Liver (tissue), 3 donors: ENCODE data around the gene HPCAL1.

Source experiments
- HNF4A ChIP-seq, 2 donors: conservative IDR thresholded peaks; 2 replicates each; pipeline ENCODE4 v1.6.1; 2016; ENCODE audit warnings: antibody characterized with exemption in 2 of 2, mild to moderate bottlenecking in 2 of 2
- JUND ChIP-seq, 2 donors: IDR thresholded peaks; 2 replicates each; pipeline ENCODE4 v1.6.1; 2016; ENCODE audit warnings: antibody characterized with exemption in 2 of 2
- SP1 ChIP-seq: IDR thresholded peaks from 2 replicates; pipeline ENCODE4 v1.6.1; 2018; ENCODE audit warnings: antibody characterized with exemption, mild to moderate bottlenecking
- TF ChIP-seq, protein P1 (sequence below): fragments of 150-350 bp; IDR thresholded peaks from 2 replicates; pipeline ENCODE4 v1.5.1; 2017; ENCODE audit warnings: improper control_type of control experiment, low read depth, low read length; ENCODE audit not compliant: missing input control
- donor health status: healthy.
- donor health status: healthy.

DNA sequence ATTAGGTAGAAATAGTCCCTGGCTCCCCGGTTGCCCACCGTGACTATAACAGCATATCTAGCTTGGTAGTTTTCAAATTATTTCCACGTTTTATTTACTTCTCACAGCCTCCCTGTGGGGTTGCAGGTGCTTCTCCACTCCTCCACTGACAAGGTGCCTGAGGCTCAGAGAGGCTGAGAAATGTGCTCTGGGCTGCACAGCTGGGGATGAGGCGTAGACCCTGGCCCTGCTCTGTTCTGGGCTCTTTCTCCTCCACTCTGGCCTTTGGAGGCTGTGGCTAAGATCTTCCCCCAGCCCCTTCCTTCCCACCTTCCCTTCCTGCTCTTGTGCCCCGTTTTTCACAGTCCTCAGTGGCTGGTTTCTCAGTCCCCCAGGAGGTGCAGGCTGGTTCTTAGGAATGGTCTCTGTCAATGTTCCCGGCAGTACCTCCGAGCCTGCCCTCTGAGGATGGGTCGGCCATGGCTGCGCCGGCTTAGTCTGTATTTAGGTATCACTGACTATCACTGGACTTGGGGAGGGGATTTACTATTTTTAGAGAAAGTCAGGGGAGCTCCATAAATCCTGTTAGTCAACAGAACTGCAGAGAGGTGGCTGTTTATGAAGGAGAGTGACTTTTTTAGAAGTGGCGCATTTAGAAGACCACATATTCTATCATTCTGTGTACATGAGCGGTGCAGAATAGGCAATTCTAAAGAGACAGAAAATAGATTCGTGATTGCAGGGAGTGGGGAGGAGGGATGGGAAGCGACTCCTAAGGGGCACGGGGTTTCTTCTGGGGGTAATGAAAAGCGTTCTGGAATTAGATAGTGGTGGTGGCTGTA is 35.0 kb downstream of the HPCAL1 start:
- TF ChIP-seq SP1 (no peak), JUND (IDR thresholded peaks at IDR 0.05) (no peak), HNF4A (conservative IDR thresholded peaks at IDR 0.05) (no peak)
- TF ChIP-seq, protein P1, sequence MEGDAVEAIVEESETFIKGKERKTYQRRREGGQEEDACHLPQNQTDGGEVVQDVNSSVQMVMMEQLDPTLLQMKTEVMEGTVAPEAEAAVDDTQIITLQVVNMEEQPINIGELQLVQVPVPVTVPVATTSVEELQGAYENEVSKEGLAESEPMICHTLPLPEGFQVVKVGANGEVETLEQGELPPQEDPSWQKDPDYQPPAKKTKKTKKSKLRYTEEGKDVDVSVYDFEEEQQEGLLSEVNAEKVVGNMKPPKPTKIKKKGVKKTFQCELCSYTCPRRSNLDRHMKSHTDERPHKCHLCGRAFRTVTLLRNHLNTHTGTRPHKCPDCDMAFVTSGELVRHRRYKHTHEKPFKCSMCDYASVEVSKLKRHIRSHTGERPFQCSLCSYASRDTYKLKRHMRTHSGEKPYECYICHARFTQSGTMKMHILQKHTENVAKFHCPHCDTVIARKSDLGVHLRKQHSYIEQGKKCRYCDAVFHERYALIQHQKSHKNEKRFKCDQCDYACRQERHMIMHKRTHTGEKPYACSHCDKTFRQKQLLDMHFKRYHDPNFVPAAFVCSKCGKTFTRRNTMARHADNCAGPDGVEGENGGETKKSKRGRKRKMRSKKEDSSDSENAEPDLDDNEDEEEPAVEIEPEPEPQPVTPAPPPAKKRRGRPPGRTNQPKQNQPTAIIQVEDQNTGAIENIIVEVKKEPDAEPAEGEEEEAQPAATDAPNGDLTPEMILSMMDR, result no peak
